ENCODE measurements around the gene PDCD1LG2. TPM values are rescaled to one million over a fixed set of nuclear protein-coding genes. Genes with fewer than 3 reads are reported as not detected.

The PDCD1LG2 gene
- total RNA-seq, 1 donor from 2014 or later: 1.7 TPM

DNA sequence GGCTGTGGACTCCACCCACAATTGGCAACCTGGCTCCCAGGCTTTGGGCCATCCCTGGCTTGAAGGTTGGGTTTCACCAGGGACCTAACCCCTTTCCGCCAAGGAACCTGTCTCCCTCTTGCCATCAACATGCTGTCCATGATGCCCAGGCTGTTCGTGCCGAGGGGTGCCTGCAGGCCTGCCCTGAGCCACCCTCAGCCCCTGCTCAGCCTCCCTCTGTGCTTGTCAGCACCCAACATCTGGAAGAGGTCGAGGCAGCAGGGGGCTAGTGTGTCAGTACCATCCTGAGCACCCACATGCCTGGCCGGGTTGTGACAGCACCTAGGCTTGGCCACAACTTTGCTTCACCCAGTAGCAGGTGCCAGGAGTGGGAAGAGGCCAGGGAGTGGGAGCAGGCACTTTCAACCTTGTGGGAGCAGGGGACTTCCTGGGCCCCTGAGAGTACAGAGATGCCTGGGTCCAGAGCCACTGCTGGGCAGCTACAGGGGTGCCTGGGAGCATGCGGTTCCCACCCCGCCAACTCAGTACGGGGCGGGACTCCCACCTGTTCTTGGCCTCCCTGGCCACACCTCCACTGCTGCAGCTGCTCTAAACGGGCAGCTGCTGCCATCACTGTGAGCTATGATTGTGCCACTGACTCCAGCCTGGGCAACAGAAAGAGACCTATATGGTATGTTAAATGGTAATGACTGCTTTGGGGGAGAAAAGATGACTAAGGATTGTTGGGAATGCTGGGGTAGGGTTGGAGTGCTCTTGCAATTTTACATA is 6.3 kb downstream of the PDCD1LG2 start:
- no peaks in the 10 kb centered on the region for H3K27me3 Mint-ChIP-seq (ENCODE audit: unreplicated experiment)
- TF ChIP-seq, protein P1, sequence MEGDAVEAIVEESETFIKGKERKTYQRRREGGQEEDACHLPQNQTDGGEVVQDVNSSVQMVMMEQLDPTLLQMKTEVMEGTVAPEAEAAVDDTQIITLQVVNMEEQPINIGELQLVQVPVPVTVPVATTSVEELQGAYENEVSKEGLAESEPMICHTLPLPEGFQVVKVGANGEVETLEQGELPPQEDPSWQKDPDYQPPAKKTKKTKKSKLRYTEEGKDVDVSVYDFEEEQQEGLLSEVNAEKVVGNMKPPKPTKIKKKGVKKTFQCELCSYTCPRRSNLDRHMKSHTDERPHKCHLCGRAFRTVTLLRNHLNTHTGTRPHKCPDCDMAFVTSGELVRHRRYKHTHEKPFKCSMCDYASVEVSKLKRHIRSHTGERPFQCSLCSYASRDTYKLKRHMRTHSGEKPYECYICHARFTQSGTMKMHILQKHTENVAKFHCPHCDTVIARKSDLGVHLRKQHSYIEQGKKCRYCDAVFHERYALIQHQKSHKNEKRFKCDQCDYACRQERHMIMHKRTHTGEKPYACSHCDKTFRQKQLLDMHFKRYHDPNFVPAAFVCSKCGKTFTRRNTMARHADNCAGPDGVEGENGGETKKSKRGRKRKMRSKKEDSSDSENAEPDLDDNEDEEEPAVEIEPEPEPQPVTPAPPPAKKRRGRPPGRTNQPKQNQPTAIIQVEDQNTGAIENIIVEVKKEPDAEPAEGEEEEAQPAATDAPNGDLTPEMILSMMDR (IDR thresholded peaks at IDR 0.05): no peak
- H3K27ac Mint-ChIP-seq (ENCODE audit: unreplicated experiment): no peak overlapping the region
- H3K9me3 Mint-ChIP-seq (ENCODE audit: unreplicated experiment): no peaks in the 10 kb centered on the region
- DNase-seq (ENCODE audit: extremely low spot score, unreplicated experiment): no peak
- peaks cover 19% of the 10 kb centered on the region for H3K4me1 Mint-ChIP-seq (ENCODE audit: unreplicated experiment)
- no peak overlapping the region for H3K4me3 Mint-ChIP-seq (ENCODE audit: unreplicated experiment)
- H3K36me3 Mint-ChIP-seq (ENCODE audit: unreplicated experiment): no peaks in the 10 kb centered on the region

DNA sequence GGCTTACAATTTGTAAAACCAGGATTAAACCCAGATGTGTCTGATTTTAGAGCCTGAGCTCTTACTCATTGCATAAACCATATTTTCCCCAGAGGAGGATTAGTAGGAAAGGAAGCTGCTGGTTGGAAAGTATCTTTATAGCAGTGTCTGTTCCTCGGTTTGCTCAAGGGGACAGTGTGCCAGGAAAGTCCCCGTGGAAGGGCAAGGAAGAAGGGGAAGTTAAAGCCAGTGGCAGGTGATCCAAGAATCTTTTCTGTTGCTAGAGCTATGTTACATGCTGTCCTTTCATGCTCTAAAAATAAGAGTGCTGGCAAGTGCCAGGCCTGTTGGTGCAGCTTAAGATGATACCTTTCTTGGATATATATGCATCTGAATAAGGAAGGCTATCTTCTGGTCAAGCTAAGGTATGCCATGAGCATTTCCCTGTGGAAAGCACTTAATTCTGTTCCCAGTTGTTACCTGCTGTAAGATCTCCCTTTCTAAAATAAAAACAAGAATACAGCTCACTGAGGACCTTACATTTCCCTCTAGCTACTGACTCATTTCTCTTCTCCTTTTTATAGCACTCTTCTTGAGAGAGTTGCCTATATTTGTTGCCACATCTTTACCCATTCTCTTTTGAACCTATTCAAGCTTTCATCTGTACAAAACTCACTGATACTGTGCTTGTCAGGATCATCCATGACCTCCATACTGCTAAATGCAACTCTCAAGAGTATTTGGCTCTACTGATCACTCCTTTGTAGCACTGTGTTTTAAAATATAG is 8.0 kb downstream of the PDCD1LG2 start:
- peaks cover under 1% of the 10 kb centered on the region for H3K36me3 Mint-ChIP-seq (ENCODE audit: unreplicated experiment)
- TF ChIP-seq, protein P1 (IDR thresholded peaks at IDR 0.05): no peak
- H3K4me3 Mint-ChIP-seq (ENCODE audit: unreplicated experiment): no peak overlapping the region
- DNase-seq (ENCODE audit: extremely low spot score, unreplicated experiment): no peak
- no peaks in the 10 kb centered on the region for H3K9me3 Mint-ChIP-seq (ENCODE audit: unreplicated experiment)
- no peaks in the 10 kb centered on the region for H3K27me3 Mint-ChIP-seq (ENCODE audit: unreplicated experiment)
- peaks cover 11% of the 10 kb centered on the region for H3K4me1 Mint-ChIP-seq (ENCODE audit: unreplicated experiment)
- H3K27ac Mint-ChIP-seq (ENCODE audit: unreplicated experiment): no peak overlapping the region

DNA sequence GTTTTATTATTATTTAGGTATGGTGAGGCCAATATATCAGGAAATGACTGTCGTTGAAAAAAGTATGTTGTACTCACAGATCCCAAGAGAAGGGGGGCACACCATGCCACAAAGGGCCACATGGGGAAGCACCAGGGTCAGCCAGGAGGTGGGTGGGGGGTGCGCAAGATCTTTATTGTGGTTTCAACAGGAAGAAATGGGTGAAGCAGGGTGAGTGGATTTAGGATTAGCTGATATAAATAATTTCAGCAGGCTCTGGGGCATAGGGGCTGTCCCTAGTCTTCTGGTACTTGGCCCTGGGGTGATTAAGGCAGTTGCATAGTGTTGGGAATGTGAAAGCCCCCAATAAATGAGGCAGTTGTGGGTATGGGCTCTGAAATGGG is 8.6 kb downstream of the PDCD1LG2 start:
- Mint-ChIP-seq H3K4me3 (ENCODE audit: unreplicated experiment) (no peak overlapping the region), H3K27ac (ENCODE audit: unreplicated experiment) (no peak overlapping the region), H3K9me3 (ENCODE audit: unreplicated experiment) (no peaks in the 10 kb centered on the region), H3K4me1 (ENCODE audit: unreplicated experiment) (peaks cover 11% of the 10 kb centered on the region), H3K36me3 (ENCODE audit: unreplicated experiment) (peaks cover 2% of the 10 kb centered on the region), H3K27me3 (ENCODE audit: unreplicated experiment) (no peaks in the 10 kb centered on the region)
- TF ChIP-seq, protein P1 (IDR thresholded peaks at IDR 0.05): no peak
- no peak for DNase-seq (ENCODE audit: extremely low spot score, unreplicated experiment)

GRCh38 chr9:5524090-5524489 is 13.8 kb downstream of the PDCD1LG2 start:
- Mint-ChIP-seq H3K9me3 (ENCODE audit: unreplicated experiment) (no peaks in the 10 kb centered on the region), H3K27me3 (ENCODE audit: unreplicated experiment) (no peaks in the 10 kb centered on the region), H3K4me1 (ENCODE audit: unreplicated experiment) (no peaks in the 10 kb centered on the region), H3K27ac (ENCODE audit: unreplicated experiment) (no peak overlapping the region), H3K4me3 (ENCODE audit: unreplicated experiment) (no peak overlapping the region), H3K36me3 (ENCODE audit: unreplicated experiment) (peaks cover 2% of the 10 kb centered on the region)
- DNase-seq (ENCODE audit: extremely low spot score, unreplicated experiment): no peak
- TF ChIP-seq, protein P1 (IDR thresholded peaks at IDR 0.05): no peak

DNA sequence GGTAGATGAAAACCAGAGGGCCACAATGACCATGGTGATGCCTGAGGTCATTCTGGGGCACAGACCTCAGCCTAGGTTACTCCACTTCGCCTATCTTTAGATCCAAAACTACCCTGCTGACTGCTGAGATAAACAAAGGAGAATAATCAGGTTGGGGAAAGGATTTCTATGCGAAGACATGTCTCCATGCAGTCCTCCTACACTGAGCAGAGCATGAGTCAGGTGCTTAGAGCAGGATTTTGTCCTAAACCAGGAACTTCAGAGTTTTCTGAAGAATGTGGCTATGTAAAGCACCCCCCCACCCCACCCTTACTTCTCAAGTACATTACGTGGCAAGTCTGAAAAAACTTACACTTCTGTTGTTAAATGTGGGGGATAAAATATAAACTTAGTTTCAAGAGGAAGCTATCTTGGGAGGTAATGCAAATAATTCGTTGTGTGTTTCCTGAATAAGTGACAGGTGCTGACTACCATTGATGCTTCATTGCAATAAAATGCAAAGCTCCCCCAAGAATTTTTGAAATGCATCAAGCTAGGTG is 19.4 kb downstream of the PDCD1LG2 start:
- no peak for DNase-seq (ENCODE audit: extremely low spot score, unreplicated experiment)
- Mint-ChIP-seq H3K4me3 (ENCODE audit: unreplicated experiment) (no peak overlapping the region), H3K9me3 (ENCODE audit: unreplicated experiment) (no peaks in the 10 kb centered on the region), H3K36me3 (ENCODE audit: unreplicated experiment) (peaks cover 2% of the 10 kb centered on the region), H3K27me3 (ENCODE audit: unreplicated experiment) (no peaks in the 10 kb centered on the region), H3K27ac (ENCODE audit: unreplicated experiment) (no peak overlapping the region), H3K4me1 (ENCODE audit: unreplicated experiment) (peaks cover 6% of the 10 kb centered on the region)
- TF ChIP-seq, protein P1 (IDR thresholded peaks at IDR 0.05): no peak
